ENCODE measurements around the gene HOXB13.

Gene HOXB13

DNA sequence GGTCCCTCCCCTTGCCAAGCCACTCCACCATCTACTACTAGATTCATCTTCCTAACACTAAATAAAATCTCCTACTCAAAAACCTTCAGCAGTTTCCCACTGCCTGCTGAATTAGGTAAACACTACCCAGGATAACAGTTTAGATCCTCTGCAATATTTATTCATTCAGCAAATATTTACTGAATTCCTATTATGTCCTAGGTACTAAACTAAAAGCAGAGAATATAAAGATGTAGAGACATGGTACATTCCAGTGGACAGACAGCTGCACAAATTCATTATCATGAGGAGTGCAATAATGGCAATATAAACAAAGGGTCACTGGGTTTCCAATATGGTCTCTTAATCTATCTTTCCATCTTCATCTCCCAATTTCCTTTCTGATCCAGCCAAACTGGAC, 30.7 kb upstream of the HOXB13 start:
- Histone ChIP-seq H3K4me1 (ENCODE audit: low read length) (peaks cover 17% of the 10 kb centered on the region), H4K20me1 (ENCODE audit: insufficient read depth, low read length) (no peaks in the 10 kb centered on the region), H3K27me3 (ENCODE audit: low read depth, low read length) (peaks cover 13% of the 10 kb centered on the region; the same call in 1 of the 2 replicates), H3K9ac (ENCODE audit: low read length) (no peak overlapping the region), H3K27ac (ENCODE audit: low read length) (no peak overlapping the region), H3K36me3 (replicated peaks; ENCODE audit: low read depth, low read length) (no peaks in the 10 kb centered on the region), H3K79me2 (ENCODE audit: low read length) (no peaks in the 10 kb centered on the region), H3K4me3 (ENCODE audit: low read length) (no peak overlapping the region), H2AFZ (ENCODE audit: low read depth, low read length) (no peak overlapping the region), H3K4me2 (ENCODE audit: low read length) (no peak overlapping the region), H3K9me3 (ENCODE audit: insufficient read depth, low read length) (no peaks in the 10 kb centered on the region)
- TF ChIP-seq EZH2phosphoT487 (IDR thresholded peaks at IDR 0.05; ENCODE audit: low read depth), result no peak
- TF ChIP-seq, protein P1, sequence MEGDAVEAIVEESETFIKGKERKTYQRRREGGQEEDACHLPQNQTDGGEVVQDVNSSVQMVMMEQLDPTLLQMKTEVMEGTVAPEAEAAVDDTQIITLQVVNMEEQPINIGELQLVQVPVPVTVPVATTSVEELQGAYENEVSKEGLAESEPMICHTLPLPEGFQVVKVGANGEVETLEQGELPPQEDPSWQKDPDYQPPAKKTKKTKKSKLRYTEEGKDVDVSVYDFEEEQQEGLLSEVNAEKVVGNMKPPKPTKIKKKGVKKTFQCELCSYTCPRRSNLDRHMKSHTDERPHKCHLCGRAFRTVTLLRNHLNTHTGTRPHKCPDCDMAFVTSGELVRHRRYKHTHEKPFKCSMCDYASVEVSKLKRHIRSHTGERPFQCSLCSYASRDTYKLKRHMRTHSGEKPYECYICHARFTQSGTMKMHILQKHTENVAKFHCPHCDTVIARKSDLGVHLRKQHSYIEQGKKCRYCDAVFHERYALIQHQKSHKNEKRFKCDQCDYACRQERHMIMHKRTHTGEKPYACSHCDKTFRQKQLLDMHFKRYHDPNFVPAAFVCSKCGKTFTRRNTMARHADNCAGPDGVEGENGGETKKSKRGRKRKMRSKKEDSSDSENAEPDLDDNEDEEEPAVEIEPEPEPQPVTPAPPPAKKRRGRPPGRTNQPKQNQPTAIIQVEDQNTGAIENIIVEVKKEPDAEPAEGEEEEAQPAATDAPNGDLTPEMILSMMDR (IDR thresholded peaks at IDR 0.05; ENCODE audit: low read depth, low read length), result no peak

DNA sequence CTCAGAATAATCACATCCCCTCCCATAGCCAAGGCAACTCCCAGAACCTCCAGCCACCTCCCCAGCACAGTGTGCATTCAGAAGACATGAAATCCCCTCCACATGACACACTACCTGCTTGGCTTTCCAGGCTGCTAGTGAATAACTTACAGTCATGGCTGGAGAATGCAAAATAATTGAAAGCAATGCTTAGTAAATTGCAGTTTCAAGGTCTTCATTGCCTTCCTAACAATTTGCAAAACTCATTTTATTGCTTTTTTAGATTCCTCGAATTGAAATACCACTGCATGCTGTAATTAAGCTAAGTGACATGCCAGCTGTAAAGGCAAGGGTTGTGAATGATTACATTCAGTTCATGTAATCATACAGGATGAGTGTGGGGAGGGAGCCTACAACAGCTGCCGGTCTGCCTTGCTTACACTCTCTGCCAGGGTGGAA, 29.0 kb upstream of the HOXB13 start:
- no peaks in the 10 kb centered on the region for H3K79me2 ChIP-seq (ENCODE audit: low read length)
- no peak overlapping the region for H3K27ac ChIP-seq (ENCODE audit: low read length)
- H3K4me3 ChIP-seq (ENCODE audit: low read length), result no peak overlapping the region
- H3K4me1 ChIP-seq (ENCODE audit: low read length), result peaks cover 17% of the 10 kb centered on the region
- H3K27me3 ChIP-seq (ENCODE audit: low read depth, low read length), result peaks cover 4% of the 10 kb centered on the region; the same call in 1 of the 2 replicates
- no peaks in the 10 kb centered on the region for H4K20me1 ChIP-seq (ENCODE audit: insufficient read depth, low read length)
- TF ChIP-seq, protein P1 (IDR thresholded peaks at IDR 0.05; ENCODE audit: low read depth, low read length), result no peak
- no peak for TF ChIP-seq EZH2phosphoT487 (IDR thresholded peaks at IDR 0.05; ENCODE audit: low read depth)
- peak overlapping the region; percentile 63; the same call in 1 of the 2 replicates for H3K4me2 ChIP-seq (ENCODE audit: low read length)
- H3K9ac ChIP-seq (ENCODE audit: low read length), result no peak overlapping the region
- H2AFZ ChIP-seq (ENCODE audit: low read depth, low read length), result peak overlapping the region; percentile 78; the same call in 1 of the 2 replicates
- H3K9me3 ChIP-seq (ENCODE audit: insufficient read depth, low read length), result no peaks in the 10 kb centered on the region
- no peaks in the 10 kb centered on the region for H3K36me3 ChIP-seq (replicated peaks; ENCODE audit: low read depth, low read length)

DNA sequence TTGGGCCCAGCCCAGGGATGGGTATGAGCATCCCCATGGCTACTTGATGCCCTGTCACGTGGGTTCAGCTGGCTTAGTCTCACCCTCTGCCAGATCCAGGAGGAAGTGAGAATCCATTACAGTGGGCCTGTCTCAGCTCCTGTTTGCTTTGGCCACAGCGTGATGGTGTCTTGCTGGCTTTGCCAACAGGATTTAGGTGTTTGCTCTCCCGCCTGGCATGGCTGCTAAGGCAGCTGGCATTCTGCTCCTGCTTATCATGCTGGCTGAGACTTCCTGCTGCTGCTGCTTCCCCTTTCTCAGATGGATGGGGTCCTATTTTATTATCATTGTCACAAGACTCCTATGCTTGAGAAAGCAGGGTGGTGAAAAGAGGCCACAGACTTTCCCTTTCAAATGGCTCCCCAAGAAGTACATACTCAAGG, 28.3 kb upstream of the HOXB13 start:
- Histone ChIP-seq H3K79me2 (ENCODE audit: low read length) (no peaks in the 10 kb centered on the region), H3K9ac (ENCODE audit: low read length) (0 out of 2 replicates have a peak overlapping the region, but pooled peaks have one; percentile 7), H2AFZ (ENCODE audit: low read depth, low read length) (peak overlapping the region; percentile 78), H3K27me3 (ENCODE audit: low read depth, low read length) (0 out of 2 replicates have a peak, but pooled peaks cover 2% of the 10 kb centered on the region), H3K27ac (ENCODE audit: low read length) (no peak overlapping the region), H3K36me3 (replicated peaks; ENCODE audit: low read depth, low read length) (no peaks in the 10 kb centered on the region), H4K20me1 (ENCODE audit: insufficient read depth, low read length) (no peaks in the 10 kb centered on the region), H3K4me2 (ENCODE audit: low read length) (peak overlapping the region; percentile 63), H3K9me3 (ENCODE audit: insufficient read depth, low read length) (no peaks in the 10 kb centered on the region), H3K4me1 (ENCODE audit: low read length) (peaks cover 17% of the 10 kb centered on the region), H3K4me3 (ENCODE audit: low read length) (no peak overlapping the region)
- no peak for TF ChIP-seq EZH2phosphoT487 (IDR thresholded peaks at IDR 0.05; ENCODE audit: low read depth)
- TF ChIP-seq, protein P1 (IDR thresholded peaks at IDR 0.05; ENCODE audit: low read depth, low read length), result no peak

DNA sequence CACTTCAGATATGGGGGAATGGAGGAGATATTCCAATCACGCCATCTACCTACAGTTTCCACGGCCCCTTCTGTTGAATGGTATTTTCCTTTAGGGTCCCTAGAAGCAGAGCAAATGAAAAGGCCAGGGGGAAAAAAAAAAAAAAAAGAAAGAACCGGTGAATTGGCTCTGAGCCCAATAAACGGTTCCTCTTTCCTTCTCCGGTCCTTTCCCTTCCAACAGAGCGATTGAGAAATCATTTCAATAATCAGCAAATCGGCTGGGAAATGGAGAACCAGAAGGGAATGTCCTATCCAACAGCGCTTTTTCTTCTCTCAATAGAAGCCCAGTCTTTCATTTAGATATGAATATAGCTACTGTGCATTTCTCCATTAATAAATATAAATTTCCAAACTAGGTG, 26.8 kb upstream of the HOXB13 start:
- Histone ChIP-seq H3K9me3 (ENCODE audit: insufficient read depth, low read length) (no peaks in the 10 kb centered on the region), H3K9ac (ENCODE audit: low read length) (no peak overlapping the region), H3K4me2 (ENCODE audit: low read length) (no peak overlapping the region), H3K4me3 (ENCODE audit: low read length) (no peak overlapping the region), H3K36me3 (replicated peaks; ENCODE audit: low read depth, low read length) (no peaks in the 10 kb centered on the region), H4K20me1 (ENCODE audit: insufficient read depth, low read length) (no peaks in the 10 kb centered on the region), H3K79me2 (ENCODE audit: low read length) (no peaks in the 10 kb centered on the region), H3K27me3 (ENCODE audit: low read depth, low read length) (peaks cover 7% of the 10 kb centered on the region; the same call in 1 of the 2 replicates), H3K4me1 (ENCODE audit: low read length) (peaks cover 17% of the 10 kb centered on the region), H2AFZ (ENCODE audit: low read depth, low read length) (no peak overlapping the region), H3K27ac (ENCODE audit: low read length) (no peak overlapping the region)
- TF ChIP-seq EZH2phosphoT487 (IDR thresholded peaks at IDR 0.05; ENCODE audit: low read depth), result no peak
- TF ChIP-seq, protein P1 (IDR thresholded peaks at IDR 0.05; ENCODE audit: low read depth, low read length), result no peak

All from OCI-LY3 (cell line).